H4 (cell line): ENCODE results near the gene IYD. TPM values are rescaled to one million over a fixed set of nuclear protein-coding genes. Genes with fewer than 3 reads are reported as not detected.
"Not testable (repeated sequence)": the region's sequence is repeated elsewhere in the genome, so short reads cannot be mapped to it uniquely, and the experiment has no call there.

Experiments used
- DNase-seq: peaks from one replicate; pipeline ENCODE4 v3.0.0-alpha.2; 2015; ENCODE audit warnings: low spot score
- total RNA-seq: library from RNA; depleted of rRNA; stranded (reverse); fragments of >200 nt; shearing (Covaris generic); gene quantifications from 2 replicates; pipeline ENCODE4 v1.2.3, GENCODE V29; 2014; rRNA removed

IYD gene
- total RNA-seq, 1 experiment from 2014 or later, result not detected

GRCh38 chr6:150430815-150431214 lies 62.0 kb downstream of the IYD start:
- no peak for DNase-seq

- no peak for DNase-seq
Measured at GRCh38 chr6:150435360-150435759, 66.5 kb downstream of the IYD start.

- DNase-seq, result peak; percentile 79
Measured at GRCh38 chr6:150435832-150436231, 67.0 kb downstream of the IYD start.

- DNase-seq, result no peak
Measured at GRCh38 chr6:150439373-150439772, 70.6 kb downstream of the IYD start.

GRCh38 chr6:150443621-150444020 lies 74.8 kb downstream of the IYD start:
- no peak for DNase-seq

- DNase-seq, result no peak
Measured at GRCh38 chr6:150444308-150444707, 75.5 kb downstream of the IYD start.

GRCh38 chr6:150445486-150445885 lies 76.7 kb downstream of the IYD start:
- no peak for DNase-seq

- no peak for DNase-seq
Measured at GRCh38 chr6:150448221-150448620, 79.4 kb downstream of the IYD start.

GRCh38 chr6:150449055-150449454 lies 80.2 kb downstream of the IYD start:
- not testable (repeated sequence) for DNase-seq

- no peak for DNase-seq
Measured at GRCh38 chr6:150450918-150451317, 82.1 kb downstream of the IYD start.

- DNase-seq, result no peak
Measured at GRCh38 chr6:150451807-150452427, 83.1 kb downstream of the IYD start.

- DNase-seq, result no peak
Measured at GRCh38 chr6:150452428-150453243, 83.8 kb downstream of the IYD start.

- no peak for DNase-seq
Measured at GRCh38 chr6:150453357-150453756, 84.5 kb downstream of the IYD start.

Other genes with a start within 250 kb of the IYD start
- not detected in 2 replicates for gene PPP1R14C, start 226.0 kb upstream of the IYD start, total RNA-seq
- gene PLEKHG1, start 230.9 kb downstream of the IYD start, total RNA-seq, result 2.4 and 6.3 TPM in 2 replicates